ENCODE measurements around the gene BET1.

Gene BET1

GRCh38 chr7:94049615-94050014 lies 45.5 kb upstream of the BET1 start:
- TF ChIP-seq CTCF (IDR thresholded peaks at IDR 0.05; ENCODE audit: poor library complexity, severe bottlenecking), result no peak
- Histone ChIP-seq H3K27me3 (ENCODE audit: insufficient read depth, poor library complexity, severe bottlenecking) (no peaks in the 10 kb centered on the region), H3K4me1 (ENCODE audit: insufficient read depth, poor library complexity, severe bottlenecking) (no peaks in the 10 kb centered on the region), H3K27ac (ENCODE audit: poor library complexity, severe bottlenecking) (no peak overlapping the region), H3K36me3 (ENCODE audit: low read depth) (no peaks in the 10 kb centered on the region), H3K4me3 (ENCODE audit: severe bottlenecking) (no peak overlapping the region), H3K9me3 (ENCODE audit: severe bottlenecking) (no peaks in the 10 kb centered on the region)
- no peak for DNase-seq (ENCODE audit: low spot score)
- no peak for ATAC-seq (ENCODE audit: low read depth)

DNA sequence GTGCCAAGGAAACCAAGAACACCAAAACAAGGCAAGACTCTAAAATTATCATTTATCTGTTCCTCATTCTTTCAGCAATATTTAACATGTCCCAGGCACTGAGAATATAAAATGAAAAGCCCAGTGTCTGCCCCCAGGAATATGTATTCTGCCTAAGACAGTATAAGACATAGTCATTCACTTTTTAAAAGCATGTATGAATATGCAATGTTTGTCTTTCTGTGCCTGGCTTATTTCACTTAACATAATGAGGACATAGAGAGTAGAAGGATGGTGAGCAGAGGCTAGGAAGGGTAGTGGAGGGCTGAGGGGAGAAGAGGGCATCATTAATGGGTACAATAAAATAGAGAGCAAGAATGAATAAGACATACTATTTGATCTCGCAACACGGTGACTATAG lies 44.6 kb upstream of the BET1 start:
- Histone ChIP-seq H3K36me3 (ENCODE audit: low read depth) (no peaks in the 10 kb centered on the region), H3K27ac (ENCODE audit: poor library complexity, severe bottlenecking) (no peak overlapping the region), H3K4me3 (ENCODE audit: severe bottlenecking) (no peak overlapping the region), H3K4me1 (ENCODE audit: insufficient read depth, poor library complexity, severe bottlenecking) (no peaks in the 10 kb centered on the region), H3K9me3 (ENCODE audit: severe bottlenecking) (no peaks in the 10 kb centered on the region), H3K27me3 (ENCODE audit: insufficient read depth, poor library complexity, severe bottlenecking) (no peaks in the 10 kb centered on the region)
- DNase-seq (ENCODE audit: low spot score) (no peak), ATAC-seq (ENCODE audit: low read depth) (no peak)
- no peak for TF ChIP-seq CTCF (IDR thresholded peaks at IDR 0.05; ENCODE audit: poor library complexity, severe bottlenecking)

- ATAC-seq (ENCODE audit: low read depth), result no peak
- no peak for TF ChIP-seq CTCF (IDR thresholded peaks at IDR 0.05; ENCODE audit: poor library complexity, severe bottlenecking)
- no peak overlapping the region for H3K27ac ChIP-seq (ENCODE audit: poor library complexity, severe bottlenecking)
- no peaks in the 10 kb centered on the region for H3K36me3 ChIP-seq (ENCODE audit: low read depth)
- no peaks in the 10 kb centered on the region for H3K9me3 ChIP-seq (ENCODE audit: severe bottlenecking)
- no peak overlapping the region for H3K4me3 ChIP-seq (ENCODE audit: severe bottlenecking)
- peaks cover 3% of the 10 kb centered on the region for H3K4me1 ChIP-seq (ENCODE audit: insufficient read depth, poor library complexity, severe bottlenecking)
- no peaks in the 10 kb centered on the region for H3K27me3 ChIP-seq (ENCODE audit: insufficient read depth, poor library complexity, severe bottlenecking)
- no peak for DNase-seq (ENCODE audit: low spot score)
These were observed 43.8 kb upstream of the BET1 start for GRCh38 chr7:94047956-94048355.

- no peaks in the 10 kb centered on the region for H3K27me3 ChIP-seq (ENCODE audit: insufficient read depth, poor library complexity, severe bottlenecking)
- ATAC-seq (ENCODE audit: low read depth) (no peak), DNase-seq (ENCODE audit: low spot score) (no peak)
- H3K9me3 ChIP-seq (ENCODE audit: severe bottlenecking), result no peaks in the 10 kb centered on the region
- H3K36me3 ChIP-seq (ENCODE audit: low read depth), result no peaks in the 10 kb centered on the region
- peaks cover 3% of the 10 kb centered on the region for H3K4me1 ChIP-seq (ENCODE audit: insufficient read depth, poor library complexity, severe bottlenecking)
- TF ChIP-seq CTCF (IDR thresholded peaks at IDR 0.05; ENCODE audit: poor library complexity, severe bottlenecking), result no peak
- no peak overlapping the region for H3K27ac ChIP-seq (ENCODE audit: poor library complexity, severe bottlenecking)
- no peak overlapping the region for H3K4me3 ChIP-seq (ENCODE audit: severe bottlenecking)
These were observed 41.4 kb upstream of the BET1 start for GRCh38 chr7:94045581-94045980.

DNA sequence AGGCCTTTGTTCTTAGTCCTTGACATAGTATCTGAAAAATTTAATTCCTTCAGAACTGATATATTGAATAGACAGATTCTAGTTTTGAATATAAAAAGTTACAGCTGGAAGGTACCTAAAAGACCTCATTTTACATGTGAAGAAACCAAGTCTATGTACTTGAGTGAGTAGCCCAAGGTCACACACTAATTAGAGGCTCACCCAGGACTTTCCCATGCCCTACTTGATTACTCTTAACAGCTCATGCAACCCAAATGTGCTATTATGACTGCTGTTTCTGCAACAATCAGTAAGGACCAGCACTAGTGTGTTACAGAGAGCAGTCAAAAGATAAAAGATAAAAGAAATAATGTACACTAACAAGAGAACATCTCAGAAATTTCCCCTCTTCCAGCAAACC lies 40.7 kb upstream of the BET1 start:
- Histone ChIP-seq H3K27me3 (ENCODE audit: insufficient read depth, poor library complexity, severe bottlenecking) (no peaks in the 10 kb centered on the region), H3K4me3 (ENCODE audit: severe bottlenecking) (no peak overlapping the region), H3K27ac (ENCODE audit: poor library complexity, severe bottlenecking) (no peak overlapping the region), H3K4me1 (ENCODE audit: insufficient read depth, poor library complexity, severe bottlenecking) (peaks cover 3% of the 10 kb centered on the region), H3K9me3 (ENCODE audit: severe bottlenecking) (no peaks in the 10 kb centered on the region), H3K36me3 (ENCODE audit: low read depth) (no peaks in the 10 kb centered on the region)
- no peak for TF ChIP-seq CTCF (IDR thresholded peaks at IDR 0.05; ENCODE audit: poor library complexity, severe bottlenecking)
- ATAC-seq (ENCODE audit: low read depth), result no peak
- no peak for DNase-seq (ENCODE audit: low spot score)
